Measurements from ENCODE around the gene PFDN1. TPM values are rescaled to one million over a fixed set of nuclear protein-coding genes. Genes with fewer than 3 reads are reported as not detected.

Gene PFDN1
- total RNA-seq, 5 donors from 2014 or later (not counting 1 experiment from before 2014, with no cell fraction given) = 26.9 to 32.2 (median 28.1) TPM

DNA sequence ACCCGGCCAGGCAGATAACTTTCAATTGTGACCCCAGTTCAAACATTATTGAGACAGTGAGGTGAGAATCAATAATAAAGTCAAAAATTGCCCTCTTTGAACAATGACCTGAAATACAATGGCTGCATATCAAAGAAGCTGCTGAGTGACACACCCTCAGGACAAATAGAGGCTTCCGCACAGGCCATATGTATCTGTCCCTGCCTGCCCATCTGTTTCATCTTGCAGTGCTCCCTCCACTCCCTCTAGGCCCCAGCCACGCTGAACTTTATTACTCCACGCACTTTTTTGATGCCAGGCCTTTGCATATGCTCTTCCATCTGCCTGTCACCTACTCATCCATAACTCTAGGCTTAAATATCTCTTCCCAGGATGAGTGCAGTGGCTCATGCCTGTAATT is 15.9 kb upstream of the PFDN1 start:
- Histone ChIP-seq H3K9me3 (no peaks in the 10 kb centered on the region), H3K4me3 (ENCODE audit: control insufficient read depth in 1 of 2, extremely low read depth in 1 of 2, low read length in 1 of 2) (no peak overlapping the region), H3K27ac (ENCODE audit: low read length) (no peak overlapping the region), H3K4me1 (ENCODE audit: control insufficient read depth in 1 of 2, extremely low read depth in 1 of 2, insufficient read depth in 2 of 2, low read length in 2 of 2) (no peaks in the 10 kb centered on the region), H3K27me3 (replicated peaks in 1 of 2; ENCODE audit: control insufficient read depth in 2 of 2, extremely low read depth in 1 of 2, insufficient read depth in 2 of 2, low read length in 1 of 2) (peaks cover 0 to 8% of the 10 kb centered on the region in 2 experiments), H3K36me3 (ENCODE audit: control insufficient read depth in 2 of 2, extremely low read depth in 1 of 2, insufficient read depth in 1 of 2, low read length in 1 of 2) (no peaks in the 10 kb centered on the region)
- H3K9me3 Mint-ChIP-seq = no peaks in the 10 kb centered on the region
- no peaks in the 10 kb centered on the region for H3K36me3 Mint-ChIP-seq
- ATAC-seq (replicated peaks in 1 of 4) (no peak), DNase-seq (no peak)
- ChIA-PET POLR2A (no interaction called here), CTCF (no interaction called here)
- H3K4me1 Mint-ChIP-seq = no peaks in the 10 kb centered on the region
- H3K27me3 Mint-ChIP-seq = no peaks in the 10 kb centered on the region
- H3K4me3 Mint-ChIP-seq = no peak overlapping the region
- H3K27ac Mint-ChIP-seq = no peak overlapping the region
- 84% methylated on average over 3 of the region's 4 CpGs for WGBS (ENCODE audit: insufficient coverage)

DNA sequence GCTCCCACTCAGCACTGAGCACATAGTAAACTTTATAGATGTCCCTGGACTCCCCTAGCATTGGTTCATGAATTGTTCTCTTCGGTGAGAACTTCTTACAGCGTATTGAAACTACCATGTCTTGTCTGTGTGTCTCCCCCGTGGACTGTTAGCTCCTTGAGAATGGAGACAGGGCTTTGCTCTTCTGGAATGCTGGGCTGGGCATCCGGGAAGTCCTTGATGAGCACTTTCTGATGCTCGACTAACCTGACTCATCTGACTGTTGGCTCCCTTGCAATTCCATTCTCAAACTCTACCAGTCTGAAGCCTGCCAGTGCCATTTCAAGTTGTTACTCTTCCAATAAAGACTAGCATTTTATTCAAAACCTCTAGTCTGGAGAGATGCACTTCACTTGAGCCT is 15.0 kb upstream of the PFDN1 start:
- H3K36me3 Mint-ChIP-seq = no peaks in the 10 kb centered on the region
- no peaks in the 10 kb centered on the region for H3K9me3 Mint-ChIP-seq
- H3K4me3 Mint-ChIP-seq = no peak overlapping the region
- no peaks in the 10 kb centered on the region for H3K4me1 ChIP-seq (ENCODE audit: control insufficient read depth in 1 of 2, extremely low read depth in 1 of 2, insufficient read depth in 2 of 2, low read length in 2 of 2)
- H3K4me3 ChIP-seq (ENCODE audit: control insufficient read depth in 1 of 2, extremely low read depth in 1 of 2, low read length in 1 of 2) = no peak overlapping the region
- CTCF ChIA-PET = no interaction called here
- WGBS (ENCODE audit: insufficient coverage) = 100% methylated on average over 3 of the region's 5 CpGs
- no peaks in the 10 kb centered on the region for H3K4me1 Mint-ChIP-seq
- POLR2A ChIA-PET = no interaction called here
- no peak overlapping the region for H3K27ac ChIP-seq (ENCODE audit: low read length)
- H3K9me3 ChIP-seq = no peaks in the 10 kb centered on the region
- H3K27me3 Mint-ChIP-seq = peaks cover 0 to 1% of the 10 kb centered on the region in 2 donors
- ATAC-seq (replicated peaks in 1 of 4) (no peak), DNase-seq (no peak)
- H3K36me3 ChIP-seq (ENCODE audit: control insufficient read depth in 2 of 2, extremely low read depth in 1 of 2, insufficient read depth in 1 of 2, low read length in 1 of 2) = no peaks in the 10 kb centered on the region
- peaks cover 0 to 2% of the 10 kb centered on the region in 2 experiments for H3K27me3 ChIP-seq (replicated peaks in 1 of 2; ENCODE audit: control insufficient read depth in 2 of 2, extremely low read depth in 1 of 2, insufficient read depth in 2 of 2, low read length in 1 of 2)
- no peak overlapping the region for H3K27ac Mint-ChIP-seq

DNA sequence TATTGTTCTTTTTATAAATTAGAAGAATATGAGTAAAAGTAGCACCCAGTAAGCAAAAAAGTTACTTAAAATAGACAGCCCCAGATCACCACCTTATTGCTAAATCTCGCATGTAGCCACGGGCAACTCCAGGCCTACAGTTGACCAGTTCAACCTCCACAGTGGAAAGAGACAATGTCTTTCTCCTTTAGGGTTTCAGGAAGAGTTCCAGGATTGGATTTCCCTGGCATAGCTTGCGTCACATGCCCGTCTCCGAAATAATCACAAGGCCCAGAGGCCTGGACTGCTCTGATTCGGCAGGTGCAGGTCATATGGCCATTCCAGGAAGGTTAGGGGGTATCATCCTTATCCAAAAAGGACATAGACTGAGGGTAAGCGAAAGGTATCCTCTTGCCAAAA is 9.9 kb upstream of the PFDN1 start:
- ATAC-seq (replicated peaks in 1 of 4) (no peak), DNase-seq (no peak)
- no peak overlapping the region for H3K4me3 ChIP-seq (ENCODE audit: control insufficient read depth in 1 of 2, extremely low read depth in 1 of 2, low read length in 1 of 2)
- no peak overlapping the region for H3K27ac ChIP-seq (ENCODE audit: low read length)
- no peaks in the 10 kb centered on the region for H3K36me3 Mint-ChIP-seq
- POLR2A ChIA-PET = no interaction called here
- H3K27ac Mint-ChIP-seq = no peak overlapping the region
- H3K36me3 ChIP-seq (ENCODE audit: control insufficient read depth in 2 of 2, extremely low read depth in 1 of 2, insufficient read depth in 1 of 2, low read length in 1 of 2) = no peaks in the 10 kb centered on the region
- no peak overlapping the region for H3K4me3 Mint-ChIP-seq
- H3K27me3 Mint-ChIP-seq = peaks cover 0 to 5% of the 10 kb centered on the region in 2 donors
- H3K9me3 ChIP-seq = no peaks in the 10 kb centered on the region
- no peaks in the 10 kb centered on the region for H3K4me1 ChIP-seq (ENCODE audit: control insufficient read depth in 1 of 2, extremely low read depth in 1 of 2, insufficient read depth in 2 of 2, low read length in 2 of 2)
- no peaks in the 10 kb centered on the region for H3K9me3 Mint-ChIP-seq
- H3K27me3 ChIP-seq (replicated peaks in 1 of 2; ENCODE audit: control insufficient read depth in 2 of 2, extremely low read depth in 1 of 2, insufficient read depth in 2 of 2, low read length in 1 of 2) = no peaks in the 10 kb centered on the region
- no peaks in the 10 kb centered on the region for H3K4me1 Mint-ChIP-seq
- CTCF ChIA-PET = no interaction called here
- WGBS (ENCODE audit: insufficient coverage) = 100% methylated on average over 3 of the region's 7 CpGs

DNA sequence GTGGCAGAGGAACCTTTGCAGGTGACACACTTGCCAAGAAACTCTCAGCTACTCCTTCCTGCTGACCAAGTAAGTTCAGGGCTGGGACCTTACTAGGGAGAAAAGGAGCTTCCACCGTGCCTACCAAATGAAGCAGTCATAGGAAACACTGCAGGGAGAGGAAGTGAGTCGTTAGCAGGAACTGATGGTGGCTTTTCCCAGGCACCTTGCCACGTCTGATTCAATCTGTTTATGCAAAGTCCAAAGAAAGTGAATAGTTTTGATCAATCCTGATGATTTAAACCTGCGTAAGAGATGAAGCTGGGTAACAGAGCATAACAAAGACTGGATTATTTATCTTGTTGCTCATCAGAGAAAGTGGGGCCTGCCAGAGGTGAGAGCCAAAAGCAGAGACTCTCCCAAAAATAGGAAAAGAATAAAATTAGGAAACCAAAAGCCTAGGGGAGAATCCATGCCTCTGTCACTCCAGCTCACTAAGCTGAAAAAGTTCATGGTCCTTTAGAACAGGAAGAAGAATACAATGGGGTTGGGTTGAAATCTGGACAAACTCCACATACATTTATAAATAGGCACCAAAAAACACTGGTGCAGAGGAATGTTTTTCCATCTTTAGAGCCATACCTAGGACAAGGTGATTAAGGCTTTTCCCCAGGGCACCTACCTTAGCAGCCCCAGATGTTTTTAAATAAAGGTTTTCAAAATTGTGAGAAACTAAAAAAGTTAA is 9.3 kb upstream of the PFDN1 start:
- H3K4me1 Mint-ChIP-seq = no peaks in the 10 kb centered on the region
- no peak overlapping the region for H3K4me3 Mint-ChIP-seq
- 11% methylated on average over 3 of the region's 4 CpGs for WGBS (ENCODE audit: insufficient coverage)
- DNase-seq = no peak
- Histone ChIP-seq H3K9me3 (no peaks in the 10 kb centered on the region), H3K4me1 (ENCODE audit: control insufficient read depth in 1 of 2, extremely low read depth in 1 of 2, insufficient read depth in 2 of 2, low read length in 2 of 2) (no peaks in the 10 kb centered on the region), H3K27ac (ENCODE audit: low read length) (no peak overlapping the region), H3K27me3 (replicated peaks in 1 of 2; ENCODE audit: control insufficient read depth in 2 of 2, extremely low read depth in 1 of 2, insufficient read depth in 2 of 2, low read length in 1 of 2) (peaks cover 0 to under 1% of the 10 kb centered on the region in 2 experiments), H3K36me3 (ENCODE audit: control insufficient read depth in 2 of 2, extremely low read depth in 1 of 2, insufficient read depth in 1 of 2, low read length in 1 of 2) (no peaks in the 10 kb centered on the region), H3K4me3 (ENCODE audit: control insufficient read depth in 1 of 2, extremely low read depth in 1 of 2, low read length in 1 of 2) (no peak overlapping the region)
- no peaks in the 10 kb centered on the region for H3K9me3 Mint-ChIP-seq
- ChIA-PET CTCF (interaction anchor here in 1 of 2 donors (1.3 kb wide), 1 partner anchor 39 kb away, joined by 3 read pairs; no protein-coding TSS in a partner anchor), POLR2A (no interaction called here)
- no peaks in the 10 kb centered on the region for H3K36me3 Mint-ChIP-seq
- H3K27me3 Mint-ChIP-seq = peaks cover 0 to 5% of the 10 kb centered on the region in 2 donors
- no peak for ATAC-seq (replicated peaks in 1 of 4)
- no peak overlapping the region for H3K27ac Mint-ChIP-seq

DNA sequence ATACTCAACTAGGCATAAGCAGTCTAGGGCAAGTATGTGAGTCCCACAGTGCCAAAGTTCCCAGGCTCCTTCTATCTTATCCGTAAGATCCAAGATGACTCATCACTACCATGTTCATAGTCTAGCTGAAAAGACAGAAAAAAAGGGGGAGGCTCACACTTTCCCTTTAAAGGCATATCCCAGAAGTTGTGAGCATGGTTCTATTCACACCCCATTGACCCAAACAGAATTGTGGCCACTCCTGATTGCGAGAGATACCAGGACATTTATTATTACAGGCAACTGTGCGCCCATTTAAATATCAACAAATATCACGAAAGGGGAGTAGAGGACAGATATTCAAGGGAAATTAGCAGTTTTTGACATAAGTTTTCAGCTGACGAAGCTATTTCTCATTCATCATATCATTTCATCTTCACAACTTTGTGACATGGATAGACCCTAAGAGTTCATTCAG is 8.1 kb upstream of the PFDN1 start:
- Histone ChIP-seq H3K36me3 (ENCODE audit: control insufficient read depth in 2 of 2, extremely low read depth in 1 of 2, insufficient read depth in 1 of 2, low read length in 1 of 2) (no peaks in the 10 kb centered on the region), H3K27me3 (replicated peaks in 1 of 2; ENCODE audit: control insufficient read depth in 2 of 2, extremely low read depth in 1 of 2, insufficient read depth in 2 of 2, low read length in 1 of 2) (peaks cover 0 to 4% of the 10 kb centered on the region in 2 experiments), H3K4me1 (ENCODE audit: control insufficient read depth in 1 of 2, extremely low read depth in 1 of 2, insufficient read depth in 2 of 2, low read length in 2 of 2) (no peaks in the 10 kb centered on the region), H3K4me3 (ENCODE audit: control insufficient read depth in 1 of 2, extremely low read depth in 1 of 2, low read length in 1 of 2) (no peak overlapping the region), H3K27ac (ENCODE audit: low read length) (no peak overlapping the region), H3K9me3 (no peaks in the 10 kb centered on the region)
- Mint-ChIP-seq H3K36me3 (no peaks in the 10 kb centered on the region), H3K4me3 (no peak overlapping the region), H3K4me1 (no peaks in the 10 kb centered on the region), H3K9me3 (no peaks in the 10 kb centered on the region), H3K27me3 (peaks cover 4 to 5% of the 10 kb centered on the region in 2 donors), H3K27ac (no peak overlapping the region)
- CTCF ChIA-PET = interaction anchor here in 1 of 2 donors (0.6 to 1.3 kb wide), 3 partner anchors 41 to 364 kb away, joined by 3 to 7 read pairs (median 4); no protein-coding TSS in a partner anchor
- 100% methylated on average over 1 of the region's 5 CpGs for WGBS (ENCODE audit: insufficient coverage)
- POLR2A ChIA-PET = interaction anchor here in 1 of 2 donors (0.6 kb wide), 1 partner anchor 1127 kb away, joined by 3 read pairs; no protein-coding TSS in a partner anchor
- DNase-seq = no peak
- no peak for ATAC-seq (replicated peaks in 1 of 4)

DNA sequence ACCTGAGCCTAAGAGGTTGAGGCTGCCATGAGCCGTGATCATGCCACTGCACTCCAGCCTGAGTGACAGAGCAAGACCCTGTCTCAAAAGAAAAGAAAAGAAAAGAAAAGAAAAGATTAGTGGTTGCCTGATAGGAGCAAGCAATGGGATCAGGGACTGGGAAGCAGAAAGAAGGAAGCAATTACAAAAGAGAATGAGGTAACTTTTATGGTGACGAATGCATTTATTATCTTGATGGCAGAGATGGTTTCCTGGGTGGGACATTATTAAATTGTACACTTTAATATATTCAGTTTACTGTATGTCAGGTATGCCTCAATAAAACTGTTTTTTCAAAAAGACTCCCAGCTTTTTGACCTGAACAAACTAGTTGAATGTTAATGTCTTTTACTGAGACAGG is 7.5 kb upstream of the PFDN1 start:
- H3K27me3 ChIP-seq (replicated peaks in 1 of 2; ENCODE audit: control insufficient read depth in 2 of 2, extremely low read depth in 1 of 2, insufficient read depth in 2 of 2, low read length in 1 of 2) = peaks cover 0 to 4% of the 10 kb centered on the region in 2 experiments
- Mint-ChIP-seq H3K9me3 (no peaks in the 10 kb centered on the region), H3K36me3 (no peaks in the 10 kb centered on the region), H3K4me3 (no peak overlapping the region), H3K27me3 (peaks cover 4 to 5% of the 10 kb centered on the region in 2 donors), H3K4me1 (no peaks in the 10 kb centered on the region), H3K27ac (no peak overlapping the region)
- H3K4me3 ChIP-seq (ENCODE audit: control insufficient read depth in 1 of 2, extremely low read depth in 1 of 2, low read length in 1 of 2) = no peak overlapping the region
- H3K36me3 ChIP-seq (ENCODE audit: control insufficient read depth in 2 of 2, extremely low read depth in 1 of 2, insufficient read depth in 1 of 2, low read length in 1 of 2) = no peaks in the 10 kb centered on the region
- no peak for DNase-seq
- no peaks in the 10 kb centered on the region for H3K4me1 ChIP-seq (ENCODE audit: control insufficient read depth in 1 of 2, extremely low read depth in 1 of 2, insufficient read depth in 2 of 2, low read length in 2 of 2)
- POLR2A ChIA-PET = no interaction called here
- no peaks in the 10 kb centered on the region for H3K9me3 ChIP-seq
- no peak for ATAC-seq (replicated peaks in 1 of 4)
- 100% methylated on average over 1 of the region's 2 CpGs for WGBS (ENCODE audit: insufficient coverage)
- no peak overlapping the region for H3K27ac ChIP-seq (ENCODE audit: low read length)
- CTCF ChIA-PET = interaction anchor here in 1 of 2 donors (0.6 to 0.7 kb wide), 2 partner anchors 132 to 364 kb away, joined by 4 to 7 read pairs; no protein-coding TSS in a partner anchor
